A673 (cell line): ENCODE measurements around the gene HS3ST6. TPM values are rescaled to one million over a fixed set of nuclear protein-coding genes. Genes with fewer than 3 reads are reported as not detected.

Experiments
- BruUV-seq: library from RNA; stranded (reverse); fragments of 400-500 nt; replicated peaks from 2 replicates; lab custom pipeline; 2021; lab: Mats Ljungman, UMichigan
- CTCF ChIA-PET: fragments of 300-600 bp; sonication (Branson Sonifier 250); formaldehyde crosslinking; loops from one replicate; lab custom pipeline; 2022; ENCODE audit warnings: antibody characterized with exemption; lab: Charles Lee
- POLR2A ChIA-PET: fragments of 300-600 bp; sonication (Branson Sonifier 250); formaldehyde crosslinking; loops from one replicate; lab custom pipeline; 2022; ENCODE audit warnings: antibody characterized with exemption; ENCODE audit not compliant: low non-redundant PET; lab: Charles Lee
- DNase-seq: peaks from one replicate; pipeline ENCODE4 v3.0.0-alpha.2; 2015; ENCODE audit warnings: low spot score
- H3K27ac ChIP-seq: fragments of 200-600 bp; sonication (generic); 2 replicates; pipeline ENCODE4 v1.5.1; 2016; ENCODE audit warnings: mixed run types, low read depth, mild to moderate bottlenecking, mixed read lengths, antibody characterized with exemption, low read length; ENCODE audit not compliant: poor library complexity, severe bottlenecking
- H3K27me3 ChIP-seq: fragments of 200-600 bp; sonication (generic); replicated peaks from 2 replicates; pipeline ENCODE4 v1.6.1; 2017; ENCODE audit warnings: mixed run types, low read depth, mild to moderate bottlenecking, mixed read lengths, antibody characterized with exemption, low read length; ENCODE audit not compliant: insufficient read depth, poor library complexity
- H3K36me3 ChIP-seq: fragments of 200-600 bp; sonication (generic); 2 replicates; pipeline ENCODE4 v1.6.1; 2016; ENCODE audit warnings: mixed run types, mild to moderate bottlenecking, mixed read lengths, antibody characterized with exemption, low read length; ENCODE audit not compliant: insufficient read depth, poor library complexity, severe bottlenecking
- H3K4me1 ChIP-seq: fragments of 200-600 bp; sonication (generic); 2 replicates; pipeline ENCODE4 v1.6.1; 2017; ENCODE audit warnings: mixed run types, mild to moderate bottlenecking, mixed read lengths, antibody characterized with exemption, low read length; ENCODE audit not compliant: insufficient read depth, poor library complexity, severe bottlenecking
- H3K4me3 ChIP-seq: fragments of 200-600 bp; sonication (generic); 2 replicates; pipeline ENCODE4 v1.5.1; 2016; ENCODE audit warnings: low read depth, mixed run types, mild to moderate bottlenecking, mixed read lengths, low read length; ENCODE audit not compliant: poor library complexity, severe bottlenecking
- H3K9me3 ChIP-seq: fragments of 200-600 bp; sonication (generic); 2 replicates; pipeline ENCODE4 v1.6.1; 2016; ENCODE audit warnings: mixed run types, low read depth, mild to moderate bottlenecking, mixed read lengths, antibody characterized with exemption, low read length; ENCODE audit not compliant: poor library complexity, severe bottlenecking
- EZH2 ChIP-seq: fragments of 200-600 bp; sonication (generic); IDR thresholded peaks from 2 replicates; pipeline ENCODE4 v1.6.1; 2017; ENCODE audit warnings: borderline replicate concordance, low read depth, mild to moderate bottlenecking, mixed read lengths, antibody characterized with exemption, low read length; ENCODE audit not compliant: poor library complexity, severe bottlenecking
- intact Hi-C: fragments of 100-400 bp; cut with micrococcal nuclease; formaldehyde crosslinking; loops from one replicate; pipeline ENCODE4 v1.10.0; 2022; ENCODE audit not compliant: unreplicated experiment
- total RNA-seq: library from RNA; stranded (reverse); gene quantifications from 2 replicates; pipeline ENCODE4 v1.2.3, GENCODE V29; 2021
- TF ChIP-seq, protein P1 (sequence below): fragments of 300-800, 200-600 bp; sonication (generic); conservative IDR thresholded peaks from 2 replicates; pipeline ENCODE4 v1.5.1; 2017; ENCODE audit warnings: low read depth, mild to moderate bottlenecking, antibody characterized with exemption, low read length, moderate library complexity, mixed read lengths

HS3ST6 gene
- total RNA-seq, 1 experiment from 2014 or later = not detected

DNA sequence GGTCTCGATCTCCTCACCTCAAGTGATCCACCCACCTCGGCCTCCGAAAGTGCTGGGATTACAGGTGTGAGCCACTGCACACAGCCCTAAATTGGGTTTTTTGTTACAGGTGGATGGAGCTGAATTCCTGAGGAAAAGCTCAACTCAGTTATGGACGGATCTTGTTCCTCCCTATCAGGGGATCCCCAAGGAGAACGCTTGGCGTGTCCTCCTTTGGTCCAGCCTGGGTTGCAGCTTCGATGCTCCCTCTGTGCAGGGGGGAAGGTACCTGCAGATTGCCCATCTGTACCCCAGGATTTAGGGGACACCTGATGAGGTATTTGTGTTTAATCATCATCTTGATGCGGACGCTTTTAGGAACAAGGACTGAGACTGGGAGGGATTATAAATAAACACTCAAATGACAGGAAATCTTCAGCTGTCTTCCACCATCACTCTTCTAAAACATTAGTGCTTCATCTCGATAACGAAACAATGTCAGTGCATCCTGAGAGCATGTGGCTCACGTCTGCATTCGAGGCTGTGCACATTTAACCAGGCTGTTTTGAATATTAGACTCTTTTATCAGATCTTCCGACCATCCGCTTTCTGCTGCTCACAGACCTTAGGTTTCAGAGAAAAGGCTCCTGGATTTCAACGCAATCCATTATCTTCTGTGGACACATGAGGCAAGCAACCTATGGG is 28.0 kb downstream of the HS3ST6 start:
- ChIA-PET POLR2A (no interaction called here), CTCF (no interaction called here)
- H3K4me3 ChIP-seq = no peak overlapping the region
- H3K27me3 ChIP-seq = peaks cover 18% of the 10 kb centered on the region
- intact Hi-C loops = no loop called here
- H3K36me3 ChIP-seq = no peaks in the 10 kb centered on the region
- no TSS peak for BruUV-seq
- no peaks in the 10 kb centered on the region for H3K4me1 ChIP-seq
- TF ChIP-seq EZH2 = no peak
- TF ChIP-seq, protein P1, sequence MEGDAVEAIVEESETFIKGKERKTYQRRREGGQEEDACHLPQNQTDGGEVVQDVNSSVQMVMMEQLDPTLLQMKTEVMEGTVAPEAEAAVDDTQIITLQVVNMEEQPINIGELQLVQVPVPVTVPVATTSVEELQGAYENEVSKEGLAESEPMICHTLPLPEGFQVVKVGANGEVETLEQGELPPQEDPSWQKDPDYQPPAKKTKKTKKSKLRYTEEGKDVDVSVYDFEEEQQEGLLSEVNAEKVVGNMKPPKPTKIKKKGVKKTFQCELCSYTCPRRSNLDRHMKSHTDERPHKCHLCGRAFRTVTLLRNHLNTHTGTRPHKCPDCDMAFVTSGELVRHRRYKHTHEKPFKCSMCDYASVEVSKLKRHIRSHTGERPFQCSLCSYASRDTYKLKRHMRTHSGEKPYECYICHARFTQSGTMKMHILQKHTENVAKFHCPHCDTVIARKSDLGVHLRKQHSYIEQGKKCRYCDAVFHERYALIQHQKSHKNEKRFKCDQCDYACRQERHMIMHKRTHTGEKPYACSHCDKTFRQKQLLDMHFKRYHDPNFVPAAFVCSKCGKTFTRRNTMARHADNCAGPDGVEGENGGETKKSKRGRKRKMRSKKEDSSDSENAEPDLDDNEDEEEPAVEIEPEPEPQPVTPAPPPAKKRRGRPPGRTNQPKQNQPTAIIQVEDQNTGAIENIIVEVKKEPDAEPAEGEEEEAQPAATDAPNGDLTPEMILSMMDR = no peak
- DNase-seq = no peak
- no peaks in the 10 kb centered on the region for H3K9me3 ChIP-seq
- no peak overlapping the region for H3K27ac ChIP-seq

DNA sequence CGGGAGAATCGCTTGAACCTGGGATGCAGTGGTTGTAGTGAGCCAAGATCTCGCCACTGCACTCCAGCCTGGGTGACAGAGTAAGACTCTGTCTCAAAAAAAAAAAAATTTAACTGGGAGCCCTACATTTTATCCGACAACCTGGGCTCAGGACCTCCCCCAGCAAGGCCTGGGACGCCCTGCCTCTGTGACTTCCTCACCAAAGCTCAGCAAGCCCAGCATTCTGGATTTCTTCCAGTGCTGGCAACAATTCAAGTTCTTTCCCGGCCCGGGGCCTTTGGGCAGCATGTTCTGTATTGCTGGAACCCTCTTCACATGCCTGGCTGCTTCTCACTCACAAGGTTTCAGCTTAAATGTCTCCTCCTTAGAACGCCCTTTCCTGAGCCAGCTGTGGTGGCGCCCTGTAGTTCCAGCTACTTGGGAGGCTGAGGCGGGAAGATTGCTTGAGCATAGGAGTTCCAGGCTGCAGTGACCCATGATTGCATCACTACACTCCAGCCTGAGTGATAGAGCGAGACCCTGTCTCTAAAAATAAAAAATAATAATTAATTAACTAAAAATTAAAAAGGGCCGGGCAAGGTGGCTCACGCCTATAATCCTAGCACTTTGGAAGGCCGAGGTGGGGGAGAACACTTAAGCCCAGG is 30.4 kb downstream of the HS3ST6 start:
- Histone ChIP-seq H3K36me3 (no peaks in the 10 kb centered on the region), H3K27ac (no peak overlapping the region), H3K4me3 (no peak overlapping the region), H3K27me3 (peaks cover 13% of the 10 kb centered on the region), H3K4me1 (no peaks in the 10 kb centered on the region), H3K9me3 (no peaks in the 10 kb centered on the region)
- intact Hi-C loops = no loop called here
- no peak for DNase-seq
- no peak for TF ChIP-seq EZH2
- TF ChIP-seq, protein P1 = no peak
- POLR2A ChIA-PET = no interaction called here
- CTCF ChIA-PET = interaction anchor here (0.6 kb wide), 1 partner anchor 59 kb away, joined by 4 read pairs; no protein-coding TSS in a partner anchor
- BruUV-seq = no TSS peak

DNA sequence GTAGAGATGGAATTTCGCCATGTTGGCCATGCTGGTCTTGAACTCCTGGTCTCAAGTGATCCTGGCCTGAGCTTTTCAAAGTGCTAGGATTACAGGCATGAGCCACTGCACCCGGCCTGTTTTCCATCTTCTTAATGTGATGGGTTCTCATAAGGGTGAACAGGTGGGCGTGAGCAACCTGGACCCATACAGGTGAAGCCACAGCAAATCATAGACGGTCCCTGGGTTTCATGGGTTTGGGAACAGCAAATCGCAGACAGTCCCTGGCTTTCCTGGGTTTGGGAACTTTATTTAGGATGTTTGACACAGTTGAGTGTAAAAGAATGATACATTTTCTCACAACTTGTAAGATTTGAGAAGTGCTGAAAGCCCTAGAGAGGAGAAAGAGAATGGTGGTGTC is 33.3 kb downstream of the HS3ST6 start:
- H3K27me3 ChIP-seq = peaks cover 2% of the 10 kb centered on the region
- no peak overlapping the region for H3K27ac ChIP-seq
- BruUV-seq = no TSS peak
- H3K9me3 ChIP-seq = no peaks in the 10 kb centered on the region
- ChIA-PET POLR2A (no interaction called here), CTCF (no interaction called here)
- H3K4me1 ChIP-seq = no peaks in the 10 kb centered on the region
- no peak for DNase-seq
- intact Hi-C loops = no loop called here
- no peaks in the 10 kb centered on the region for H3K36me3 ChIP-seq
- no peak overlapping the region for H3K4me3 ChIP-seq
- TF ChIP-seq, protein P1 = no peak
- no peak for TF ChIP-seq EZH2
